Right lobe of liver (tissue), 4 donors: ENCODE measurements around the gene B3GALNT1.

Experiments
- CTCF ChIP-seq, 4 donors: fragments of 200-600 bp in 3 of 4; fragments of 450-650 bp in 1 of 4; IDR thresholded peaks; one replicate each; pipeline versions ENCODE4 v1.5.1 to v1.8.0; 2016 to 2022; ENCODE audit warnings: antibody characterized with exemption in 4 of 4, mild to moderate bottlenecking in 2 of 4
- POLR2A ChIP-seq: fragments of 450-650 bp; IDR thresholded peaks from one replicate; pipeline ENCODE4 v1.6.1; 2017; ENCODE audit warnings: antibody characterized with exemption, mild to moderate bottlenecking
- donor health status: DM: no; HTN: no; CAD: no.
- donor health status: DM: no; HTN: no; CAD: no.
- donor health status: DM: no; HTN: yes; CAD: no.

GRCh38 chr3:161069511-161070251 is 35.5 kb downstream of the B3GALNT1 start:
- no peak for TF ChIP-seq CTCF (IDR thresholded peaks at IDR 0.05)
- TF ChIP-seq POLR2A: no peak
